Skeletal muscle satellite cell (primary cell): Measurements from ENCODE around the gene OR5P2. TPM values are rescaled to one million over a fixed set of nuclear protein-coding genes. Genes with fewer than 3 reads are reported as not detected.
"Not testable (repeated sequence)": the region's sequence is repeated elsewhere in the genome, so short reads cannot be mapped to it uniquely, and the experiment has no call there.

Experiments
- H3K27me3 ChIP-seq: 2 replicates; pipeline ENCODE4 v1.7.0; 2013; ENCODE audit warnings: low read length; ENCODE audit not compliant: control insufficient read depth, insufficient read depth
- H3K36me3 ChIP-seq: 2 replicates; pipeline ENCODE4 v1.7.0; 2013; ENCODE audit warnings: mild to moderate bottlenecking, control low read depth, low read length; ENCODE audit not compliant: insufficient read depth
- H3K4me1 ChIP-seq: 2 replicates; pipeline ENCODE4 v1.7.0; 2013; ENCODE audit warnings: low read length; ENCODE audit not compliant: control insufficient read depth, insufficient read depth
- H3K4me2 ChIP-seq: 2 replicates; pipeline ENCODE4 v1.7.0; 2013; ENCODE audit warnings: mild to moderate bottlenecking, low read length
- H3K4me3 ChIP-seq: 2 replicates; pipeline ENCODE4 v1.7.0; 2013; ENCODE audit warnings: low read length
- H3K9ac ChIP-seq: 2 replicates; pipeline ENCODE4 v1.7.0; 2013; ENCODE audit warnings: mild to moderate bottlenecking, low read depth, low read length, moderate library complexity
- H3K9me3 ChIP-seq: replicated peaks from 2 replicates; pipeline ENCODE4 v1.7.0; 2013; ENCODE audit warnings: mild to moderate bottlenecking, control low read depth, low read length
- total RNA-seq: library from RNA; depleted of rRNA; stranded (reverse); fragments of >200 nt; gene quantifications from 2 replicates; pipeline ENCODE4 v1.2.3, GENCODE V29; 2012; rRNA removed

The OR5P2 gene
- total RNA-seq: not detected in 2 replicates

DNA sequence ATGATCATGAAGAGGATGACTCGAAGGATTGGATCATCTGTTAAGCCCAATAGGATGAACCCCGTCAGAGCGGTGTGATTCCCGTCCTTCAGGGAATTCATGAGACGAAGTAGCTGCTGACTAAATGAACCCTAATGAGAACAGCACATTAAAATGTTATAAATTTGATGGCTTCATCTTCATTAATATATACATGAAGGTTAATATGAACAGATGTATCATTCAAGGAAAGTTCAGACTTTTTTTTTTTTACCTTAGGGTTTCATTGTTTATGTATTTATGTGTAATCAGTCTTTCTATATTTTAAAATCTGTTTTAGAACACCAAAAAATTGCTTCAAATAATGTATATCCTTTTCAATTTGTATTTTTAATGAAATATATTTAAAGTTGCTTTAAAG, at the start of gene OR5P2:
Gene OR5P2, minus strand, starts transcription at position 101 of the 400 bp plus-strand sequence. Its CDS starts 0 bp downstream, at position 101.
- H3K36me3 ChIP-seq: no peaks in the 10 kb centered on the region
- H3K27me3 ChIP-seq: no peaks in the 10 kb centered on the region
- H3K9me3 ChIP-seq: no peaks in the 10 kb centered on the region
- H3K4me3 ChIP-seq: no peak within 1 kb of the TSS
- H3K9ac ChIP-seq: no peak within 1 kb of the TSS
- H3K4me2 ChIP-seq: no peak within 1 kb of the TSS
- H3K4me1 ChIP-seq: no peaks in the 10 kb centered on the region

DNA sequence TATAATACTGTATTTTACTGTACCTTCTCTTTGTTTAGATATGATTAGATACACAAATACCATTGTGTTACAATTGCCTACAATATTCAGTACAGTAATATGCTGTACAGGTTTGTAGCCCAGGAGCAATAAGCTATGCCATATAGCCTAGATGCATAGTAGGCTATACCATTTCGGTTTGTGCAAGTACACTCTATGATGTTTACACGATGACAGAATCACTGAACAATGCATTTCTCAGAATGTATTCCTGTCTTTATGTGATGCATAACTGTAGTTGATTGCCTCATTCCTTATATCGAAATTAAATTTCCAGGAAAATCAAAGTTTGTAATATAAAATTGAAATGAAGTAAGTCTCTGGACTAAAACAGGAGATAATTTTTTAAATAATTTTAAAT, 49.3 kb upstream of the OR5P2 start:
- H3K27me3 ChIP-seq: peaks cover 9% of the 10 kb centered on the region
- no peak overlapping the region for H3K4me3 ChIP-seq
- no peaks in the 10 kb centered on the region for H3K9me3 ChIP-seq
- no peaks in the 10 kb centered on the region for H3K4me1 ChIP-seq
- no peak overlapping the region for H3K9ac ChIP-seq
- H3K36me3 ChIP-seq: no peaks in the 10 kb centered on the region
- H3K4me2 ChIP-seq: no peak overlapping the region

GRCh38 chr11:7844986-7845385, 48.2 kb upstream of the OR5P2 start:
- H3K36me3 ChIP-seq: no peaks in the 10 kb centered on the region
- H3K27me3 ChIP-seq: peaks cover 9% of the 10 kb centered on the region

DNA sequence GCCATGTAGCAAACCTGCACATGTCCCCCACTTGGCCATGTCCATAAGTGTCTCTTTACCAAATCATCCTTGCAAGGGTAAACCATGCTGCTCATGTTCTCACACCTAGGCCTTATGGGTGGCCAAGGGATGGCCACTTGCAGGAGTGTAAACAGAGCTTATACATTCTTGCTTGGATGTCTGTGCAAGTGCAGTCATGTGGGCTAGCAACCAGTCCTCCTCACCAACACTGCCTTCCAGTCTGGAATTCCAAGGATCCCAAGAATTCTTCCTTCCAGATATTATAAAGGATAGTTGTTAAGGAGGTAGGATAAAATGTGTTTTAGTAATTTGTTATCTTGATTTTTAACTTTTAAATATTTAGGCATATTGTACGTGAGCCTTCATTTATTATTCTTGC, 47.8 kb upstream of the OR5P2 start:
- Histone ChIP-seq H3K4me2 (no peak overlapping the region), H3K4me1 (no peaks in the 10 kb centered on the region), H3K36me3 (no peaks in the 10 kb centered on the region), H3K9me3 (no peaks in the 10 kb centered on the region), H3K9ac (no peak overlapping the region), H3K27me3 (peaks cover 9% of the 10 kb centered on the region), H3K4me3 (no peak overlapping the region)

More at GRCh38 chr11:7844986-7845385, 48.2 kb upstream of the OR5P2 start:
- H3K4me2 ChIP-seq: no peak overlapping the region
- no peak overlapping the region for H3K4me3 ChIP-seq
- no peak overlapping the region for H3K9ac ChIP-seq
- no peaks in the 10 kb centered on the region for H3K4me1 ChIP-seq
- H3K9me3 ChIP-seq: no peaks in the 10 kb centered on the region

DNA sequence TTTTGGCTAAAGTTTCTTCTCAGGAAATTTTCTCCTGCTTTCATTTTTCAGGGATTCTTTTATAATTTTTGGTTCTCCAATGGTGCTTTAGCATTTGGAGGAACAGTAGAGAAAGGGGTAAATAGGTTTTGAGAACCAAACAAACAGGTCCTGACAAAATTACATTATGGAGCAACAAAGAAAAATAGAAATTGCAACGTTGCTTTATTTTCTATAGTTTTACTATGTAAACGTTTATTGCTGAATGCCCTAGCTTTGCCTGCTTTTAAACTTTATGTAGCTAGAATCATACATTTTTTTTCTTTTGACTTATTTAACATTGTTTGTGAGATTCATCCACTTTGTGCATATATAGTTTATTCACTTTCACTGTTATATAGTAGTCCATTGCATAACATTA, 43.8 kb upstream of the OR5P2 start:
- Histone ChIP-seq H3K36me3 (no peaks in the 10 kb centered on the region), H3K4me3 (no peak overlapping the region), H3K9ac (no peak overlapping the region), H3K9me3 (no peaks in the 10 kb centered on the region), H3K4me1 (no peaks in the 10 kb centered on the region), H3K4me2 (no peak overlapping the region), H3K27me3 (no peaks in the 10 kb centered on the region)

DNA sequence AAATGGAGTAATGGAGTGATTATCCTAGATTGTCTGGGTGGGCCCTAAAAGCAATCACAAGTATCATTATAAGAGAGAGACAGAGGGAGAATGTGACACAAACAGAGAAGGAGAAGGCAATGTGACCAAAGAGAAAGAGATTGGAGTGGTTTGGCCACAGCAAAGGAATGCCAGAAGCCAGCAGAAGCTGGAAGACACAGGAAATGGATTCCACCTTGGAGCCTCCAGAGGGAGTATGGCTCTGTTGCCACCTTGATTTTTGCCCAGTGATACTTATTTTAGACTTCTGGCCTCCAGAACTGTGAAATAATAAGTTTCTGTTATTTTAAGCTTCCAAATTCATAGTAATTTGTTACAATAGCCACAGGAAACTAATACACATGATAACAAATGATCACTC, 36.8 kb upstream of the OR5P2 start:
- H3K4me3 ChIP-seq: no peak overlapping the region
- H3K27me3 ChIP-seq: no peaks in the 10 kb centered on the region
- H3K4me2 ChIP-seq: no peak overlapping the region
- no peak overlapping the region for H3K9ac ChIP-seq
- H3K4me1 ChIP-seq: no peaks in the 10 kb centered on the region
- no peaks in the 10 kb centered on the region for H3K9me3 ChIP-seq
- H3K36me3 ChIP-seq: no peaks in the 10 kb centered on the region

DNA sequence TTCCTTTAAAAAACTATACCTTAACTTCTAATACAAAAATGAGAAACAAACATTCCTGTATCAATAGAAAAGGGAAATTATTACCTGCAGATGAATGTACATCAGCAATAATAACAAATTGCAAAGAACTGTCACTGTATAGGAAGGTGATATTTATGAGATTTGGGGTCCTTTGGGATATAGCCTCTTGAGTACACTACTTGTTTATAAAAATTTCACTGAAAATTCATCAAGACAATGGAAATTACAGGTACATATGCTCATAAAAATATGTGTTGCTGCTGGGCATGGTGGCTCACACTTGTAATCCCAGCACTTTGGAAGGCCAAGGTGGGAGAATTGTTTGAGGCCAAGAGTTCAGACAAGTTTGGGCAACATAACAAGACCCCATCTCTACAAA, 34.0 kb upstream of the OR5P2 start, which contains the start of gene OR5P3:
Gene OR5P3, minus strand, starts transcription at position 101 of the 400 bp plus-strand sequence.
- Histone ChIP-seq H3K9ac (no peak within 1 kb of the TSS), H3K4me3 (no peak within 1 kb of the TSS), H3K4me1 (no peaks in the 10 kb centered on the region), H3K9me3 (no peaks in the 10 kb centered on the region), H3K27me3 (no peaks in the 10 kb centered on the region), H3K36me3 (no peaks in the 10 kb centered on the region), H3K4me2 (no peak within 1 kb of the TSS)

- H3K4me2 ChIP-seq: no peak overlapping the region
- H3K36me3 ChIP-seq: no peaks in the 10 kb centered on the region
- H3K4me1 ChIP-seq: no peaks in the 10 kb centered on the region
- H3K9me3 ChIP-seq: no peaks in the 10 kb centered on the region
- H3K27me3 ChIP-seq: no peaks in the 10 kb centered on the region
- no peak overlapping the region for H3K9ac ChIP-seq
- H3K4me3 ChIP-seq: no peak overlapping the region
These were observed 29.6 kb upstream of the OR5P2 start for GRCh38 chr11:7826324-7826723.

GRCh38 chr11:7820417-7820816, 23.7 kb upstream of the OR5P2 start:
- H3K4me1 ChIP-seq, H3K27me3 ChIP-seq, H3K36me3 ChIP-seq, H3K9ac ChIP-seq, H3K4me3 ChIP-seq, H3K4me2 ChIP-seq, H3K9me3 ChIP-seq: not testable (repeated sequence)

- H3K9ac ChIP-seq, H3K27me3 ChIP-seq, H3K4me3 ChIP-seq, H3K36me3 ChIP-seq, H3K9me3 ChIP-seq, H3K4me2 ChIP-seq, H3K4me1 ChIP-seq: not testable (repeated sequence)
These were observed 18.2 kb upstream of the OR5P2 start for GRCh38 chr11:7814897-7815296.

GRCh38 chr11:7810301-7810700, 13.6 kb upstream of the OR5P2 start:
- H3K27me3 ChIP-seq, H3K36me3 ChIP-seq, H3K4me3 ChIP-seq, H3K9me3 ChIP-seq, H3K4me2 ChIP-seq, H3K9ac ChIP-seq, H3K4me1 ChIP-seq: not testable (repeated sequence)

- no peak overlapping the region for H3K9ac ChIP-seq
- H3K27me3 ChIP-seq: no peaks in the 10 kb centered on the region
- no peak overlapping the region for H3K4me3 ChIP-seq
- H3K4me1 ChIP-seq: no peaks in the 10 kb centered on the region
- no peaks in the 10 kb centered on the region for H3K9me3 ChIP-seq
- H3K4me2 ChIP-seq: no peak overlapping the region
- no peaks in the 10 kb centered on the region for H3K36me3 ChIP-seq
These were observed 3.5 kb downstream of the OR5P2 start for GRCh38 chr11:7793233-7793632.
